HG02798 (cell line): Measurements from ENCODE around the gene SLC22A13.

Experiments used
- ATAC-seq: cut with Tn5 transposase; IDR thresholded peaks from one replicate; pipeline ENCODE4 v1.9.1; 2021; ENCODE audit warnings: mild to moderate bottlenecking; ENCODE audit not compliant: unreplicated experiment, poor library complexity

SLC22A13 gene

GRCh38 chr3:38327335-38328009 is 61.9 kb downstream of the SLC22A13 start:
- ATAC-seq = no peak
